Suprapubic skin (tissue), 3 donors: ENCODE measurements around the gene SH3GLB2.

Experiments used
- POLR2A ChIP-seq, 2 donors: fragments of 450-650 bp; IDR thresholded peaks; one replicate each; pipeline ENCODE4 v1.6.1; 2017; ENCODE audit warnings: antibody characterized with exemption in 2 of 2, mild to moderate bottlenecking in 2 of 2, moderate library complexity in 2 of 2
- TF ChIP-seq, protein P1 (sequence below), 2 donors: fragments of 200-600 bp in 1 of 2; fragments of 450-650 bp in 1 of 2; sonication (generic) in 1 of 2; IDR thresholded peaks; one replicate each; pipeline ENCODE4 v1.5.1; 2016 to 2019; ENCODE audit warnings: antibody characterized with exemption in 2 of 2, mild to moderate bottlenecking in 1 of 2, moderate library complexity in 1 of 2

DNA sequence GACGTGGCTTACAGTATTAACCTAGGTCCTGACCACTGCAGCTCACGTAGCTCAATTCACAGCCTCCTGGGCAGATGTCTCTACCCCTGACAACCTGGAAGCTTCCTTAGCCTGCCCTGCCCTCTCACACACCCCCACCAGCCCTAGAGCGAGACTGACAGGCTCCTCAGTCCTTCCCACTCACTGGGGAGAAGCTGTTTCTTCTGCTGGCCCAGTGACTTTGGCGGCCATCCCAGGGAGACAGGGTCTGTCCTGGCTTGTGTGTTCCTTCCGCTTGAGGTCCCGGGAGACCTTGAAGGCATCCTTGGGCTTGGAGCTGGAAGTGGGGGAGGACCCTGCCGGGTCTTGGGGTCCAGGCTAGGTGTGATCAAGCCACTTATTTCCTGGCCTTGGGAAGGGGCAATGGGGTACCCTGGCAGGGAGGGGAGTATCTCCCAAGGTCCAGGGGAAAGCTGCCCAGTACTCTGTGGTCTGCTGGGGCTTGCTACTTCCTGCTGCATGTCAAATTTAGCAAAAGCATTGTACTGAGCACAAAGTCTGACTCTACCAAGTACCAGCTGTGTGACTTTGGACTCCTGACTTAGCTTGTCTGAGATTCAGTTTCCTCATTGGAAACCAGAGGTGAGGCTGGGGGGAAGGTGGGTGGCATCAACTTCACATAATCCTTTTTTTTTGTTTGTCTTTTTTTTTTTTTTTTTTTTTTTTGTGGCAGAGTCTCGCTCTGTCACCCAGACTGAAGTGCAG lies 10.2 kb upstream of the SH3GLB2 start:
- TF ChIP-seq, protein P1, sequence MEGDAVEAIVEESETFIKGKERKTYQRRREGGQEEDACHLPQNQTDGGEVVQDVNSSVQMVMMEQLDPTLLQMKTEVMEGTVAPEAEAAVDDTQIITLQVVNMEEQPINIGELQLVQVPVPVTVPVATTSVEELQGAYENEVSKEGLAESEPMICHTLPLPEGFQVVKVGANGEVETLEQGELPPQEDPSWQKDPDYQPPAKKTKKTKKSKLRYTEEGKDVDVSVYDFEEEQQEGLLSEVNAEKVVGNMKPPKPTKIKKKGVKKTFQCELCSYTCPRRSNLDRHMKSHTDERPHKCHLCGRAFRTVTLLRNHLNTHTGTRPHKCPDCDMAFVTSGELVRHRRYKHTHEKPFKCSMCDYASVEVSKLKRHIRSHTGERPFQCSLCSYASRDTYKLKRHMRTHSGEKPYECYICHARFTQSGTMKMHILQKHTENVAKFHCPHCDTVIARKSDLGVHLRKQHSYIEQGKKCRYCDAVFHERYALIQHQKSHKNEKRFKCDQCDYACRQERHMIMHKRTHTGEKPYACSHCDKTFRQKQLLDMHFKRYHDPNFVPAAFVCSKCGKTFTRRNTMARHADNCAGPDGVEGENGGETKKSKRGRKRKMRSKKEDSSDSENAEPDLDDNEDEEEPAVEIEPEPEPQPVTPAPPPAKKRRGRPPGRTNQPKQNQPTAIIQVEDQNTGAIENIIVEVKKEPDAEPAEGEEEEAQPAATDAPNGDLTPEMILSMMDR (IDR thresholded peaks at IDR 0.05): no peak
- no peak for TF ChIP-seq POLR2A (IDR thresholded peaks at IDR 0.05)
